ENCODE data around the gene FANK1.
A peak's percentile ranks its signal among the peaks of the same experiment; 100 is the strongest.

FANK1 gene

DNA sequence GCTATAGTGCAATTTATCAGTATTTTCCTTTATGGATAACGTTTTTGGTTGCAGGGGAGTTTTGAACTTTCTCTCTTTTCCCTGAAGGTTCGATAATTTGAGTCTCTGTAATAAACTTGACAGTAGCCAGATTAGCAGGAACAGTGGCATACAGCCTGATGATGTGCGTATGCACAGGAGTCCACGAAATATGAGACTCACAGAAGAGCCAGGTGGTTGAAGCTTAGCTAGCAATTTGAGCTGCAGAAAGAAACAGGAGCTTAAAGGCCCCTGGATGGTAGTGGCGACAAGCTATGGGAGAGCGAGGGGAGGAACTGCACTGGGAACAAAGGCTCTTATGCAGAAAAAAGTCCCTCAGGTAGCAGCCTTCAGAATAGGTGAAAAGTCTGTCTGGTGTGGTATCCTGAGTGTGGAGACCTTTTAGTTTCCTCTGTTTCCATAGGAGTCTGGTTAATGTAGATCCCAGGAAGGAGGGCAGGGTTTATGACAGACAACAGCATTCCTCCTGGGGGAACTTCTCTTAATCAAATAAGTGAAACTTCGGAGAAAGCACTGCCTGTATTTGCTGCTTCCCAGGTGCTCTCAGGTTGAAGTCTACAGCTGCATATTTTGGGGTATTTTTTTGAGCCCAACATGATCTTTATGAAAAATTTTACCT, 32.7 kb downstream of the FANK1 start:
- ChIA-PET POLR2A (no interaction called here), CTCF (no interaction called here)

DNA sequence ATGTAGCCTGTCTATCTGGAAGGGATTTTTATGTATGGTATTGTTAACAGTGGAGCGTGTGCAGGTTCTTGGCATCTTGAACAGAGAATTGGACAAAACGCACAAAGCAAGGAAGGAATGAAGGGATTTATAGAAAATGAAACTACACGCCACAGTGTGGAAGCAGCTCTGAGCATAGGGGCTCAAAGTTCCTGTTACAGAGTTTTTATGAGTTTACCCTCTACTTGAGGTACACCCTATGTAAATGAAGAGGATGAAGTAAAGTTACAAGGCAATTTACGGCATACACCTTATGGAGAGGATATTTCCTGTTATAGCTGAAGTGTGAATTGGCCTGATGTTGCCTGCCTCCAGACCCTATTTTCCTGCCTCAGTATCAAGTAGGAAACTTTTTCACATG, 33.3 kb downstream of the FANK1 start:
- ChIA-PET POLR2A (no interaction called here), CTCF (interaction anchor here (0.6 kb wide), 1 partner anchor 36 kb away, joined by 3 read pairs; no protein-coding TSS in a partner anchor)
- Histone ChIP-seq H3K9me3 (ENCODE audit: control extremely low read depth in 1 of 5, control insufficient read depth in 4 of 5, insufficient read depth in 2 of 5, low read depth in 1 of 5, low read length in 4 of 5) (peaks cover 0 to 3% (median 0%) of the 10 kb centered on the region in 5 experiments), H3K27ac (ENCODE audit: insufficient read depth in 1 of 2, low read depth in 1 of 2, low read length in 2 of 2, poor library complexity in 1 of 2, severe bottlenecking in 2 of 2) (no peak overlapping the region), H3K27me3 (replicated peaks in 2 of 5; ENCODE audit: control insufficient read depth in 4 of 5, insufficient read depth in 5 of 5, low read length in 4 of 5) (peaks cover 0 to 1% (median 0%) of the 10 kb centered on the region in 5 experiments), H3K36me3 (ENCODE audit: control insufficient read depth in 4 of 4, insufficient read depth in 4 of 4, low read length in 3 of 4) (no peaks in the 10 kb centered on the region), H3K4me1 (ENCODE audit: control extremely low read depth in 1 of 4, control insufficient read depth in 4 of 4, insufficient read depth in 4 of 4, low read length in 3 of 4) (no peaks in the 10 kb centered on the region), H3K4me3 (ENCODE audit: control insufficient read depth in 1 of 7, extremely low read depth in 1 of 7, insufficient read depth in 4 of 7, low read depth in 2 of 7, low read length in 6 of 7) (no peak overlapping the region)
- 90% methylated on average over 4 of the region's 4 CpGs for WGBS (ENCODE audit: insufficient coverage)
- DNase-seq: no peak

More for the DNA sequence above, 32.7 kb downstream of the FANK1 start:
- H3K9me3 ChIP-seq (ENCODE audit: control extremely low read depth in 1 of 5, control insufficient read depth in 4 of 5, insufficient read depth in 2 of 5, low read depth in 1 of 5, low read length in 4 of 5): peaks cover 0 to 3% (median 0%) of the 10 kb centered on the region in 5 experiments
- no peak overlapping the region for H3K27ac ChIP-seq (ENCODE audit: insufficient read depth in 1 of 2, low read depth in 1 of 2, low read length in 2 of 2, poor library complexity in 1 of 2, severe bottlenecking in 2 of 2)
- no peak overlapping the region for H3K4me3 ChIP-seq (ENCODE audit: control insufficient read depth in 1 of 7, extremely low read depth in 1 of 7, insufficient read depth in 4 of 7, low read depth in 2 of 7, low read length in 6 of 7)
- H3K4me1 ChIP-seq (ENCODE audit: control extremely low read depth in 1 of 4, control insufficient read depth in 4 of 4, insufficient read depth in 4 of 4, low read length in 3 of 4): no peaks in the 10 kb centered on the region
- H3K36me3 ChIP-seq (ENCODE audit: control insufficient read depth in 4 of 4, insufficient read depth in 4 of 4, low read length in 3 of 4): no peaks in the 10 kb centered on the region
- 98% methylated on average over 7 of the region's 7 CpGs for WGBS (ENCODE audit: insufficient coverage)
- no peak for DNase-seq
- peaks cover 0 to 1% (median 0%) of the 10 kb centered on the region in 5 experiments for H3K27me3 ChIP-seq (replicated peaks in 2 of 5; ENCODE audit: control insufficient read depth in 4 of 5, insufficient read depth in 5 of 5, low read length in 4 of 5)

DNA sequence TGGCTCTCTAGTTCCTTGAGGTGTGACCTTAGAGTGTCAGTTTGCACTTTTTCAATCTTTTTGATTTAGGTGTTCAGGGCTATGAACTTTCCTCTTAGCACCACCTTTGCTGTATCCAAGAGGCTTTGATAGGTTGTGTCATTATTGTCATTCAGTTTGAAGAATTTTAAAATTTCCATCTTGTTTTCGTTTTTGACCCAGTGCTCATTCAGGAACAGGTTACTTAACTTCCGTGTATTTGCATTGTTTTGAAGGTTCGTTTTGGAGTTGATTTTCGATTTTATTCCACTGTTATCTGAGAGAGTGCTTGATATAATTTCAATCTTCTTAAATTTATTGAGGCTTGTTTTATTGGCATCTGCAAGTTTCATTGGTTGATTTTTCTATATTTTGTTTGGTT, 37.3 kb downstream of the FANK1 start:
- POLR2A ChIA-PET: no interaction called here

DNA sequence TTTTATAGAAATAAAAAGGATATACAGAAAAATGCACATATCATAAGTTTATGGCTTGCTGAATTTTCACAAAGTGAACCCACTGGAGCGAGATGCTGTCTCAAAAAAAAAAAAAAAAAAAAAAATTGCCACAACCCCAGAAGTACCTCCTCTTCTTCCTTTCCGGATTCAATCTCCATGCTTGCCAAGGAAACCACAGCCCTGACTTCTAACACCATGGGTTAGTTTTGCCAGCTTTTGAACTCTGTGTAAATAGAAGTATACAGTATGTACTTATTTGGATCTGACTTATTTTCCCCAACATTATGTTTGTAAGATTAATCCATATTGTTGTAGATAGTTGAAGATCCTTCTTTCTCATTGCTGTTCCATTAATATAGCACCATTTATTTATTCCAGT, 40.0 kb downstream of the FANK1 start:
- Histone ChIP-seq H3K9me3 (ENCODE audit: control extremely low read depth in 1 of 5, control insufficient read depth in 4 of 5, insufficient read depth in 2 of 5, low read depth in 1 of 5, low read length in 4 of 5) (peaks cover 0 to 2% (median 0%) of the 10 kb centered on the region in 5 experiments), H3K27ac (ENCODE audit: insufficient read depth in 1 of 2, low read depth in 1 of 2, low read length in 2 of 2, poor library complexity in 1 of 2, severe bottlenecking in 2 of 2) (no peak overlapping the region), H3K27me3 (replicated peaks in 2 of 5; ENCODE audit: control insufficient read depth in 4 of 5, insufficient read depth in 5 of 5, low read length in 4 of 5) (peaks cover 0 to 9% (median 1%) of the 10 kb centered on the region in 5 experiments), H3K4me3 (ENCODE audit: control insufficient read depth in 1 of 7, extremely low read depth in 1 of 7, insufficient read depth in 4 of 7, low read depth in 2 of 7, low read length in 6 of 7) (no peak overlapping the region), H3K4me1 (ENCODE audit: control extremely low read depth in 1 of 4, control insufficient read depth in 4 of 4, insufficient read depth in 4 of 4, low read length in 3 of 4) (peaks cover 0 to 4% (median 0%) of the 10 kb centered on the region in 4 experiments), H3K36me3 (ENCODE audit: control insufficient read depth in 4 of 4, insufficient read depth in 4 of 4, low read length in 3 of 4) (no peaks in the 10 kb centered on the region)
- peak; percentile 12 to 58 (median 54) for DNase-seq
- ChIA-PET POLR2A (no interaction called here), CTCF (interaction anchor here (0.7 to 2.4 kb wide), 3 partner anchors 44 to 567 kb away, joined by 3 to 14 read pairs (median 10); no protein-coding TSS in a partner anchor)
- 14% methylated on average over 1 of the region's 2 CpGs for WGBS (ENCODE audit: insufficient coverage)

More for the DNA sequence above, 37.3 kb downstream of the FANK1 start:
- Histone ChIP-seq H3K27ac (ENCODE audit: insufficient read depth in 1 of 2, low read depth in 1 of 2, low read length in 2 of 2, poor library complexity in 1 of 2, severe bottlenecking in 2 of 2) (no peak overlapping the region), H3K4me3 (ENCODE audit: control insufficient read depth in 1 of 7, extremely low read depth in 1 of 7, insufficient read depth in 4 of 7, low read depth in 2 of 7, low read length in 6 of 7) (no peak overlapping the region), H3K9me3 (ENCODE audit: control extremely low read depth in 1 of 5, control insufficient read depth in 4 of 5, insufficient read depth in 2 of 5, low read depth in 1 of 5, low read length in 4 of 5) (peaks cover 0 to 3% (median 0%) of the 10 kb centered on the region in 5 experiments), H3K36me3 (ENCODE audit: control insufficient read depth in 4 of 4, insufficient read depth in 4 of 4, low read length in 3 of 4) (no peaks in the 10 kb centered on the region), H3K27me3 (replicated peaks in 2 of 5; ENCODE audit: control insufficient read depth in 4 of 5, insufficient read depth in 5 of 5, low read length in 4 of 5) (peaks cover 0 to 9% (median 0%) of the 10 kb centered on the region in 5 experiments), H3K4me1 (ENCODE audit: control extremely low read depth in 1 of 4, control insufficient read depth in 4 of 4, insufficient read depth in 4 of 4, low read length in 3 of 4) (peaks cover 0 to 4% (median 0%) of the 10 kb centered on the region in 4 experiments)
- no peak for DNase-seq
- WGBS (ENCODE audit: insufficient coverage): 89% methylated on average over 4 of the region's 4 CpGs
- CTCF ChIA-PET: interaction anchor here (1.1 to 3.8 kb wide), 14 partner anchors 8 to 816 kb away, joined by 3 to 28 read pairs (median 4); no protein-coding TSS in a partner anchor

DNA sequence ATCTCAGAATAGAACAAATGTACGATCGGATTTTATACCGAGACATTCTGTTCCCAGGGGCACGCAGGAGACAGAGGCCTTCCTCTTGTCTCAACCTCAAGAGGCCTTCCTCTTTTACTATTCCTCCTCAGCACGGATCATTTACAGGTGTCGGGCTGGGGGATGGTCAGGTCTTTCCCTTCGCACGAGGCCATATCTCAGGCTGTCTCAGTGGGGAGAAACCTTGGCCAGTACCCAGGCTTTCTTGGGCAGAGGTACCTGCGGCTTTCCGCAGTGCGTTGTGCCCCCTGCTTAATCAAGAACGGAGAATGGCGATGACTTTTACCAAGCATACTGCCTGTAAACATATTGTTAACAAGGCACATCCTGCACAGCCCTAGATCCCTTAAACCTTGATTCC, 44.2 kb downstream of the FANK1 start:
- Histone ChIP-seq H3K9me3 (ENCODE audit: control extremely low read depth in 1 of 5, control insufficient read depth in 4 of 5, insufficient read depth in 2 of 5, low read depth in 1 of 5, low read length in 4 of 5) (peaks cover 0 to 10% (median 3%) of the 10 kb centered on the region in 5 experiments), H3K27me3 (replicated peaks in 2 of 5; ENCODE audit: control insufficient read depth in 4 of 5, insufficient read depth in 5 of 5, low read length in 4 of 5) (peaks cover 0 to 3% (median 0%) of the 10 kb centered on the region in 5 experiments), H3K27ac (ENCODE audit: insufficient read depth in 1 of 2, low read depth in 1 of 2, low read length in 2 of 2, poor library complexity in 1 of 2, severe bottlenecking in 2 of 2) (no peak overlapping the region), H3K4me3 (ENCODE audit: control insufficient read depth in 1 of 7, extremely low read depth in 1 of 7, insufficient read depth in 4 of 7, low read depth in 2 of 7, low read length in 6 of 7) (no peak overlapping the region), H3K36me3 (ENCODE audit: control insufficient read depth in 4 of 4, insufficient read depth in 4 of 4, low read length in 3 of 4) (no peaks in the 10 kb centered on the region), H3K4me1 (ENCODE audit: control extremely low read depth in 1 of 4, control insufficient read depth in 4 of 4, insufficient read depth in 4 of 4, low read length in 3 of 4) (peaks cover 0 to 4% (median 0%) of the 10 kb centered on the region in 4 experiments)
- DNase-seq: no peak
- ChIA-PET POLR2A (no interaction called here), CTCF (no interaction called here)
- WGBS (ENCODE audit: insufficient coverage): 91% methylated on average over 9 of the region's 13 CpGs

DNA sequence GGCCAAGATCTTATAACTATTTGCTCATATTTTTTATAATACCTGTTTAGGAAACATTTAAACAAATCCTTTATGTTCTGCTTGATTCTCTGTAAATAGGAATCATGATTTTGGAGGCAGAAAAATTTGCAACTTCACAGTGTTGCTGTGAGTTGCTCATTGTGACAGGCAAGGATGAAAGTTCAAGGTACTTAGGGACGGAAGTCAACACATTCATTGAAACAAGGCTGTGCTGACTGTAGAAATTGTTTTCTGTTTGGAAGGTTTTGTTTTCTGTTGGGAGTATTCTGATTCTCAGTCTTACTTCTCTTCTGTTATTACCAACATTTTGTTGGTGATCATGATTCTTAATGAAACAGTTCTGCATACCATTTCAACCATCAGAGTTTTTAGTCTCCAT, 54.9 kb downstream of the FANK1 start:
- Histone ChIP-seq H3K27me3 (replicated peaks in 2 of 5; ENCODE audit: control insufficient read depth in 4 of 5, insufficient read depth in 5 of 5, low read length in 4 of 5) (no peaks in the 10 kb centered on the region), H3K4me3 (ENCODE audit: control insufficient read depth in 1 of 7, extremely low read depth in 1 of 7, insufficient read depth in 4 of 7, low read depth in 2 of 7, low read length in 6 of 7) (no peak overlapping the region), H3K36me3 (ENCODE audit: control insufficient read depth in 4 of 4, insufficient read depth in 4 of 4, low read length in 3 of 4) (no peaks in the 10 kb centered on the region), H3K4me1 (ENCODE audit: control extremely low read depth in 1 of 4, control insufficient read depth in 4 of 4, insufficient read depth in 4 of 4, low read length in 3 of 4) (no peaks in the 10 kb centered on the region), H3K9me3 (ENCODE audit: control extremely low read depth in 1 of 5, control insufficient read depth in 4 of 5, insufficient read depth in 2 of 5, low read depth in 1 of 5, low read length in 4 of 5) (peaks cover 0 to 25% (median 16%) of the 10 kb centered on the region in 5 experiments), H3K27ac (ENCODE audit: insufficient read depth in 1 of 2, low read depth in 1 of 2, low read length in 2 of 2, poor library complexity in 1 of 2, severe bottlenecking in 2 of 2) (no peak overlapping the region)
- ChIA-PET CTCF (no interaction called here), POLR2A (no interaction called here)
- no CpG with 5 or more reads among the region's 1 CpG for WGBS (ENCODE audit: insufficient coverage)
- no peak for DNase-seq

DNA sequence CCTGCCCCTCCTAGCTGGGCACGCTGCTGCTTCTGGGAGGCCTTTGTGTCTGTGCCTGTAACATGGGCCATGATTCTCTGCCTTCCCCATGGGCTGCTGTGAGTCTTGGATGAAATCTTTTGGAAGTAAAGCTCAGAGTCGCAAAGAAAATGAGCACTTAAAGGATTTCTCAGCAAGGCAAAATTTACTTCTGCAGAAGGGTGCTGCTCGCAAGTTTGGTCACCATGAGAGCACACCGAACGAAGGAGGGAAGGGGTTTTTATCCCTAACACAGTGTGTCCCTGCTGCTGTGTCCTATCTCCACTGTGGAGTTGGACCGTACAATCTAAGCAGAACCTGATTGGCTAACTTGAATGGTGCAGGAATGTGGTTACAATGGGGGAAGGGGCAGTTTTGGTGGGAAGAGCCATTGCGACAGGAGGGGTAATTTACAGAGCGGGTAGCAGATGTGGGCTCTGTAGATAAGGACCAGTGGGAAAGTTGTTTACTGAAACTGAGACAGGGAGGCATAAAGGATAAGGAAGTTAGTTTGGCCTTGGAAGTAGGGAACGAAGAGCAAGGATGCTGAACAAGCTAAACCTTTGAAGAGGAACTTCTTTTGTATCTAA, 57.5 kb downstream of the FANK1 start:
- WGBS (ENCODE audit: insufficient coverage): 93% methylated on average over 8 of the region's 9 CpGs
- CTCF ChIA-PET: no interaction called here

More for the DNA sequence above, 57.5 kb downstream of the FANK1 start:
- DNase-seq: no peak
- no peak overlapping the region for H3K4me3 ChIP-seq (ENCODE audit: control insufficient read depth in 1 of 7, extremely low read depth in 1 of 7, insufficient read depth in 4 of 7, low read depth in 2 of 7, low read length in 6 of 7)
- peaks cover 0 to 25% (median 16%) of the 10 kb centered on the region in 5 experiments for H3K9me3 ChIP-seq (ENCODE audit: control extremely low read depth in 1 of 5, control insufficient read depth in 4 of 5, insufficient read depth in 2 of 5, low read depth in 1 of 5, low read length in 4 of 5)
- H3K4me1 ChIP-seq (ENCODE audit: control extremely low read depth in 1 of 4, control insufficient read depth in 4 of 4, insufficient read depth in 4 of 4, low read length in 3 of 4): no peaks in the 10 kb centered on the region
- H3K27ac ChIP-seq (ENCODE audit: insufficient read depth in 1 of 2, low read depth in 1 of 2, low read length in 2 of 2, poor library complexity in 1 of 2, severe bottlenecking in 2 of 2): no peak overlapping the region
- POLR2A ChIA-PET: no interaction called here
- H3K27me3 ChIP-seq (replicated peaks in 2 of 5; ENCODE audit: control insufficient read depth in 4 of 5, insufficient read depth in 5 of 5, low read length in 4 of 5): no peaks in the 10 kb centered on the region
- no peaks in the 10 kb centered on the region for H3K36me3 ChIP-seq (ENCODE audit: control insufficient read depth in 4 of 4, insufficient read depth in 4 of 4, low read length in 3 of 4)

All from common myeloid progenitor, CD34-positive (primary cell).